HG03039 (cell line): ENCODE results near the gene IQGAP3.

Experiments used
- ATAC-seq: cut with Tn5 transposase; IDR thresholded peaks from one replicate; pipeline ENCODE4 v1.9.1; 2021; ENCODE audit warnings: mild to moderate bottlenecking, moderate library complexity; ENCODE audit not compliant: unreplicated experiment

The IQGAP3 gene

DNA sequence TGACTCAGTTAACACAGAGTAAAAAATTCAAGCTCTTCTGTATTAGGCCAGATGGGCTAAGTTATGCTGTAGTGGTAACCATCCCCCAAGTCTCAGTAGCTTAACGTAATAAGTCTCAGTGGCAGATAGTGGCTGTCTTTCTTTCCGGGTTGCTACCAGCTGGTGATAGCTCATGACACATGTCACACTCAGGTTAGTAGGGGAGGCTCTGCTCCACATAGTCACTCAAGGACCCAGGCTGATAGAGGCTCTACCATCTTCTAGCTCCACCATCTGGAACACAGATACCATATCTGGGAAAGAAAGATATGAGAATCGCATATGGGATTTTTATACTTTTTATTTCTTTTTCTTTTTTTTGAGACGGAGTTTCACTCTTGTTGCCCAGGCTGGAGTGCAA, 55.5 kb downstream of the IQGAP3 start:
- no peak for ATAC-seq

DNA sequence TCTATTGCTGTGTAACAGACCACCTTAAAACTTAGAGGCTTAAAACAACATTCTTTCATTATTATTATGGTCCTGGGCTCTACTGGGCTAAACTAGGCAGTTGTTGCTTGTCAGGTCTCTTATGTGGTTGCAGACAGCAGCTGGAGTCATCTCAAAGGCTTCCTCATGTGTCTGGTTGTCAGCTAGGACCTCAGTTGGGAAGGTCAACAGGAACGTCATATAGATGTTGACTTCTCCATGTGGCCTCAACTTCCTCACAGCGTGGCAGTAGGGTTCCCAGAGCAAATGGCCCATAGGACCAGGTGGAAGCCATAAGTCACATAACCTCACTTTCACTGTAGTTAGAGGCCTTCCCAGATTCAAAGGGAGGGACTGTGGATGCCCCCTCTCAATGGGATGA, 56.4 kb downstream of the IQGAP3 start:
- ATAC-seq, result no peak

DNA sequence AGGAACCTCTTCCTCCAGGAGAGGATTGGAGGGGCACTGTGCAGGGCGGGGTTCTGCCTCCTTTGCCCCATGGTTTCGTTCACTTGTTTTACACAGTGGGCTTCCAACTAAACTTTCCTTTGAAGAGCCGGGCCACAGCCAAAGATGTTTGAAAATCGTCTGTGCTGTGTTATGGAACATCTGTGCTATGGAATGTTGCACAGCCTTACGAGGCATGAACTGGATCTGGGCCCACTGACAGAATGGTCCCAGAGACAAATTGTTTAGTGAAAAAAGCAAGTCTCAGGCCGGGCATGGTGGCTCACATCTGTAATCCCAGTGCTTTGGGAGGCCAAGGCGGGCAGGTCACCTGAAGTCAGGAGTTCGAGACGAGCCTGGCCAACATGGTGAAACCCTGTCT, 59.2 kb downstream of the IQGAP3 start:
- no peak for ATAC-seq

DNA sequence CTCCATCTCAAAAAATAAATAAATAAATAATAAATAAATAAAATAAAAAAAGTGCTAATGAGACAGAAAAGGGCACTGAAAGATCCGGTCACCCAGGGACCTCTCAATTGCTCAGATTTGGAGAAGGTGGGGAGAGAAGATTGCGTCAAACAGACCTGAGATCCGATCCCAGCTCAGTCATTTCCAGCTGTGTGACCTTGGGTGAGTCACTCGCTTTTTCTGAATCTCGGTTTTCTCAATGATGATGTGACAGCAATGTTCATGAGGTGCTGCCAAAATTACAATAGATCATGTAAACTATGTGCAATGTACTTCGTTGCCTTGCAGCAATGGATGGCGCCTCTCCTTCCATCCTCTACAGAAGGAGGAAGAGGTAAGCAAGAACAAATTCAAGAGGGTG, 60.7 kb downstream of the IQGAP3 start:
- no peak for ATAC-seq

DNA sequence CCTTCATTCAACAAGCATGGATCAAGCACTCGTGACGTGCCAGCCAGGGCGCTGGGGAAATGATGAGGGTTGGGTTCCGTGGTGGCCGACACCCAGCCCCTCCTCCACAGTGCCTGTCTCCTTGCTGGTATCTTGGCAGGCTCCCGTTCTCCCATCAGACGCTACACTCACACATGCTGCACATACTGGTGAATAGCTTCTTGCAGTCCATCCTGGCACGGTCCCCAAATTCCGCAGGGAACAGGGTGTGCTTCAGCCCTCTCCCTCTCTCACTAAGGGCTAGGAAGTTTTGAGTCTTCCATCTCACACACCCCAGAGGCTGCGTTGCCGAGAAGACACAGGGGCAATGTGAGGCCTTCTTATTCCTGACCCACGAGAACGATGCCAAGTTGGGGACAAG, 61.7 kb downstream of the IQGAP3 start:
- no peak for ATAC-seq

DNA sequence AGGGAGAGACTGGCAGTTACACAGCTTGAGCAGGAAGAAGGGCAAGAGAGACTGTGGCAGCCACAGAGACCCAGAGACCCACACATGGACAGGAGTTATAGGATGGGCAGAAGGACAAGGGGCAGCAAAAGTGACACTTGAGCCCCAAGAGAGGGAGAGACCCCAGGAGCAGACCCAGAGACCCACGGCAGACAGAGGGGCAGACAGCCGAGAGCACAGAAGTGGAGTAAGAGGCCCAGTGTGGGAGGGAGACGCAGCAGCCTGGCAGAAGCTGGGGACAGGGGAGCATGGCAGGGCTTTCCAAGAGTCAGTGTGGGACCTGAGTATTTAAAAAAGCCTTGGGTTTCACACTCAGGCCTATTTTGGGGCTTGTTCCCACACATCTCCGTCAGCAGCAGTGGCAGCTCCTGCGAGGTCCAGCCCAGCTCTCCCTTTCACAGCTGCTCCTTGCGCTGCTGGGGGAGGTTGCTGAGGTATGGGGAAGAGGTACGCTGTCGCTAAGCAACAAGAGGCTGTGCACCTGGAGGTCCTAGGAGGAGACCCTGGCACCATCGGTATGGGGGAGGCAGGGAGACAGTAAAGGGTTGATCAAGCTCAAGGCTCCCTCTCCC, 62.8 kb downstream of the IQGAP3 start:
- ATAC-seq, result no peak

DNA sequence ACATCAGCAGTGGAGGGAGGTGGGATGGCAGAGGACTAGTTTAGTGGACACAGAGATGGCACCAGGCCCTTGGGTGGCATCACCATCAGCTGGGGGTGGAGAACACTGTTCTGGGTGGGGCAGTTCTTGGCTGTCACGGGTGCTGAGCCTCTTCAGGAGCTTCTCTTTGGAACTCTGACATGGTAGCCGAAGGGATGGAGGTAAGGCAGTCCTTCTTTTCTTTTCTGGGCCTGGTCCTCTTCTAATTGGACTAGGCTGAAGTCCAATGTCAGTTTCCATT, 63.5 kb downstream of the IQGAP3 start:
- no peak for ATAC-seq

DNA sequence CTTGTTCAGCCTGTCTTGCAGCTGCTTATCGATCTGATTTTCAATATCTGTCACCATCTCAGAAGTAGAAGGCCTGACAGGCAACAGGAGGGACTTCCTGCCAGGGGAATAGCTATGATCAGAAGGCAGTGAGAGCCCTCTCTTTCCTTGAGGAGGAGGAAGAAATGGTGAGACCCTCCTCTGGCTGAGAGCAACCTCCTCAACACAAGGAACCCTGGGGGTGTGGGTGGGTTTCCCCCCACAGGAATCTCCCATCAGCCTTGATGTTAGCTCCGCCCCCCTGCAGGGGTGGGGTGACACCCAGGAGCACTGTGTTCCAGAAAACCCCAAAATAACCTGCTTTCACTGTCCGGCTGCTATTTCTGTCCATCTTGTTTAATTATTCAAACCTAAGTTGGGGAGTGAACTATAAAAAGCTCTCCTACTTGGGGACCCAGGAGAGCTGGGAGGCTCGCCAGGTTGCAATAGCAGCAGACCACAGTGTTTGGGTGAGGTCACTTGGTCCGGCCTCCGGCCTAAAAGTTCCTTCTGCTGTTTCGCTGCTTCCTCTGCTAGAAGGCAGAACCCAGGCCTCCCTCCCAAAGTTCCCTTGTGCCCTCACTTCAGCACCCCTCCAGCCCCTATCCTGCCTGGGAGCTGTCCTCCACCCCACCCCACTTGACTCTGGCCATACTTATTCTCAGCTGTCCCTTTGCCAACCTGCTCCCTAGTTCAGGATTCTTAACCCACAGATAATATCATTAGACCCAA, 64.0 kb downstream of the IQGAP3 start:
- ATAC-seq, result no peak

DNA sequence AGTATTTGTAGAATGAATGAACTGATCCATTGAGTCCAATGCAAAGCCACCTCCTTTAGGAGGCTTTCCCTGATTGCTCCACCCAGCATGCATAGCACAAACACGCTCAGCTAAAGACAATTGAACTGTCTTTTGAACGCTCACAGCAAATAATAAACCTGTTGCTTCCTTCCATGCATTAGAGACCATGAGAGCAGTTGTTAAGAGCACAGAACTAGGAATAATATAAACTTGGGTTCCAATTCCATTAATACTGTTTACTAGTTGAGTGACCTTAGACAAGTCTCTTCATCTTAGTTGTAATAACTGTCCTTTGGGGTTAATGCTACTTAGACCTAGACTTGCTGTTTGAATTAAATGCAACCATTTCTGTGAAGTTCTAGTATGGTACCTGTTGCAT, 65.9 kb downstream of the IQGAP3 start:
- ATAC-seq, result no peak

DNA sequence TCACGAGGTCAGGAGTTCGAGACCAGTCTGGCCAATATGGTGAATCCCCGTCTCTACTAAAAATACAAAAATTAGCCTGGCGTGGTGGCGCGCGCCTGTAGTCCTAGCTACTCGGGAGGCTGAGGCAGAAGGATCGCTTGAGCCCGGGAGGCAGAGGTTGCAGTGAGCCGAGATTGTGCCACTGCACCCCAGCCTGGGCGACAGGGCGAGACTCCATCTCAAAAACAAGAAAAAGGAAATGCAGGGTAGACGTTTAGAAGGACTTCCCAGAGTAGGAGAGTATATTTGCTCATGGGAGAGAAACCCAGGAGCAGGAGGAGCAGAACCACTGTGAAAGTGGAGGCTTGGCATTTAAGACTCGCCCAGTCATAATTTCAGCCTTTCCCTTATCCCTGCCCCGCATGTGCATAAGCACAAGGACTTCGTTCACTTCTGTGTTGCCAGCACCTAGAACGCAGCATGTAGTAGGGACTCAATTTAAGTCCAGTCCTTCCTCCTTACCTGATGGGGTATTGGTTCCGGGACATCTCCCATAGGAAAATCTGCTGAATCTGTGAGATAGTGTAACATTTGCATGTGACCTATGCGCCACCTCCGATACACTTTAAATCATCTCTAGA, 66.6 kb downstream of the IQGAP3 start:
- no peak for ATAC-seq

DNA sequence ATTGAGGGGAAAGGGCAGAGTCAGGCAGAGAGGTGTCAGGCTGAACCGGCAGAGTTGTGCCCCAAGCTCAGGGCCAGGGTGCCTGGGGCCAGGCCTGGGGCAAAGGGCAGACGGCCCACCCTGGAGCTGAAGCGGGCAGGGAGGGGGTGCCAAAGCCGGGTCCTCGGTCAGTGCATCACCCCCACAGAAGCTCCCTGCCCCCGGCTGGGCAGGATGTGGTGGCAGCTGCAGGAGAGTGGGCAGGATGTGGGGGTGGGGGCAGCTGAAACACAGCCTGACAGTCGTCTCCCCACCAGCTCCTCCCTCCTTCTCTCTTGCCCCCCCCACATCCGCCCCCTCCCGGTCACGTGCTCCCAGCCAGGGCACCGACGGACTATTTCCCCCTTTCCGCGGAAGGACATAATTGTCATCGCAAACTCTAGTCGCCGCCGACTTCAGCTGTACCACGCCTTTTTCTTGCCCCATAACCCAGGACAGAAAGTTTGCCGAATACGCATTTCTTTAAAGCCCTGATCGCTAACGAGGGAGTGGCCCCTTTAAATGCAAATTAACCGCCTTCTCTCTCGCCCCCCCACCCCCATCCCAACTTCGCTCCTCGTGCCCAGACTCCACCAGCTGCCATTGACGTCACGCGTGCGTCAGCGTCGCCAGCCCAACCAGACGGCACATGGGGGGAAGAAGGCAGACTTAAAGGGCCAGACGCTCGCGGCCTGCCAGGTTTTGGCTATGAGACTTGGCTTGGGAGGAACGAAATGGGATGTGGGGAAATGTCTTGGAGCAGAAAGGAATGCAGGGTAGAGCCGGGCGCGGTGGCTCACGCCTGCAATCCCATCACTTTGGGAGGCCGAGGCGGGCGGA, 67.3 kb downstream of the IQGAP3 start:
- peak; percentile 33 for ATAC-seq

DNA sequence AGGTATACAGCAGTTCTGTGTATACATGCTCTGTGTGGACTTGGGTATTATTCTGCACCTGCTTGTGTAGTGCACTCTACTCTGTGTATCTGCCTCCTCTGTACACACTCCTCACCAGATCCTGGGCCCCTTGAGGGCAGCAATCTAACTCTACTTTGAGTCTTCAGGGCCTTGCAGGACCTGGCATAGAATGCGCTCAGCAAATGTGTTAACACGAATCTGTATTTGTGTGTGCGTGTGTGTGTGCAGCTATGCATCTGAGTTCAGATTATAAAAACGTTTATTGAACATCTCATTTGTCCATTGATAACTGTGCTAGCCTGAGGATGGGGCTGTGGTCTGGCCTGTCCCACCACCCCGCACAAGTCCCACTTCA, 67.9 kb downstream of the IQGAP3 start:
- no peak for ATAC-seq

DNA sequence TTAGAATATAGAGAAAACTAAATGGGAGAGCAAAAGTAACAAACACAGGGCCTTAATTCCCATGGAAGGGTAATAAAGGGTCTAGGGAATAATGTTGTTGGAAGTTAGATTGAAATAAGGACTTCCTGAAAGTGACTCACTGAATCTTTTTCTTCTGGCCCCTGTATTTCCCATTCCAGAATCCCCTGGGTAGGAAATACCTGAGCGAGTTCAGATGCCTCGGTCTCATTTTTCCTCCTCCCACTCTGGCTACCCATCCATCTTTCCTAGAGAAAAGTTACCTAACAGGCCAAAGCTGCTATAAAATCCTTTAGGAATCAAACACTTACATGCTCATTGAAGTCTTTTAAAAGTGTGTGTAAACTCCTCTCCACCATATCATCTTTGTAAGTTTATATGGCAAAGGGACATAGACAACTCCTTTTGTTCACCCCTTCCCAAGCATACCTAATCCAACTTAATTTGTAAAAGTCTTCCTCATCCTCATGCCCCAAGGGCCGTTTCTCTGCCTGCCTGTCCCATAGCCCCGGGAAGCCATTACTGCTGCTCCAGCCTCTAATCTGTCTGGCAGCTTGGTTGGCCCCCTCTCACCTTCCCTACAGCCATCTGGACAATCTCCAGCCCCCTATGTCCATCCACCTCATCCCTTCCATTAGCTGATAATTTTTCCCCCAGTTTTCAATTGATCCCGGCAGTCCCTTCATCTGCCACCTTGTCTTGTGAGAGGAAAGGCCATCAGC, 68.5 kb downstream of the IQGAP3 start:
- ATAC-seq, result no peak

DNA sequence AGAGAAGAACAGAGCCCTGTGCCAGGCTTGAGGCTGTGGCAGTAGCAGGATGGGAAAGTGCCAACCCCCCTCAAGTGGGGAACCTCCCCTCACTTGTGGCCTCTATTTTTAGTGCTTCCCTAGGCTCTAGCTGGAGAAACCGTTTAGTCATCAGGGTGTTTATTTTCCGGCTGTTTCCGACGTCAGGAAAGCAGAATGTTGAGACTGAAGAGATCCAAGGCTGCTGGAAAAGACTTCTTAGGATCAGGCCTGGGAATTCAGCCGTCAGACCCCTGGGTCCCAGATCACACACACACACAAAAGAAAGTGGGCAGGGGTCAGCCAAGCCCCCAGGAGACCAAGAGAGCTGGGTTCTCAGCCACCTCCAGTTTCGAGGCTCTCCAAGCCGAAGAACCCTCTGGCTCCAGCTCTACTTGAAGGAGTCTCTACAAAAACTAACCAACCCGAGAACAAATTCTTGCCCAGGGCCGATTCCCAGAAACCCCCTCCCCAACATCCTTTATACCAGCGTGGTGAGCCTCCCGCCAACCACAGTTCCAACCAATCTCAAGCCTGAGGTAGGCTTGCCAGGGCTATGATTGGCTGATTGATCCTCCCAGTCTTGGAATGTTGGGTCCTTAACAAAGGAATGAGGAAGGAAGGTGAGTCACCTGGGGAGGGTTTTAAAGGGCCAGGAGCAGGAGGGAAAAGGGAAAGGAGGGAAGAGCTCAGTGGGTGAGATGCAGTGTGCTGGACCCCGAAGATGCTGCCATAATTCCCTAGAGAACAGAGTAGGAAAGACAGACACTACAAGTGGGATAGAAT, 69.3 kb downstream of the IQGAP3 start:
- no peak for ATAC-seq

DNA sequence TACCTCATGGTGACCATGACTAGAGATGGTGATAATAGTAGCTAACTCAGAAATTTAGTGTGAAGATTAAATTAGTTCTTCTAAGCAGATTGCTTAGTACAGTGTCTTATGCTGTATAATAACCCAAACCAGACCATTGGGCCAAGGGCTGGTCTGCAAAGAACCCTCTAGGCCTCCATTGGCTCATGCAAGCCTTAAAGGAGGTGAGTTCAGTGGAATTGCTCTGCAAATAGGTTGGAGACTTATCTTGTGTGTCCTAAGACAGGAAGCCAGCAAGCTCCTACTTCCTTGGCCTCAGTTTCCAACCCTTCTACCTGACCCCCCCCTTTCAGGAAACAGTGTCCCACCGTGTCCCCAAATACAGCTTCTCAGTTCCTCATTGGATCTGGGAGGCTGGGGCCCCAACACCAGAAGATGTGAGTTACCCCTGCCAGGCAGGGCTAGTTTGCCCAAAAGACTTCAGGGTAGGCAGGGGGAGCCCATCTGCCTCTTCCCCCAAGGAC, 69.9 kb downstream of the IQGAP3 start:
- ATAC-seq, result no peak

DNA sequence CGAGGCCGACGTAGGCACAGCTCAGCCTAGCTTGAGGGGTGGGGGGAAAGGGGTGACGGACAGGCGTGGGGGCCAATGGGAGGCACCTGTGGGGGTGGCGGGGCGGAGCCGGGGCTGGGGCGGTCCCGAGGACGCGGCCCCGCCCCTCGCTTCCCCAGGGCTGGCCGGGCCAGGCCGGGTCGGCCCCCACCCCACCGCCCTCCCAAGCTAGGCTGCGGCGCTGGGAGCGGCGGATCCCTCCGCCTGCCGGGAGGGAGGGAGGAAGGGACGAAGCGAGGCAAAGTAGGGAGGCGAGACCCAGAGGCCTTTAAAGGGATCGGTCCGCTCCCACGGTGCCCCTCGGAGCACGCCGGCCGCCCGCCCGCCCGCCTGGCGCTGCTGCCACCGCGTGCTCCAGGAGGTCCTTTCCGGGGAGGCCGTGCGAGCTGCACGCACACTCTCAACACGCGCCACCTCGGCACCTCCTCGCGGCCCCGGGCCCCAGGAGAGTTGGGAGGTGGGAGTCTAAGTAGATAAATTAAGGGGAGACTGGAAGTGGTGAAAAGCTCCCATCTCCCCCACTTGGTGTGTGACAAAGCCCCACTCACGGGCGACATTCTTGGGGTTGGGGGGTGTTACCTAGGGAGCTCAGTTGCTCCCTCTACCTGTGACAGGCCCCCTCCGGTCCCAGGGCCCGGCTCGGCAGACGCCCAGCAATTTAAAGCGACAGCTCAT, 71.4 kb downstream of the IQGAP3 start:
- peak; percentile 38 for ATAC-seq

DNA sequence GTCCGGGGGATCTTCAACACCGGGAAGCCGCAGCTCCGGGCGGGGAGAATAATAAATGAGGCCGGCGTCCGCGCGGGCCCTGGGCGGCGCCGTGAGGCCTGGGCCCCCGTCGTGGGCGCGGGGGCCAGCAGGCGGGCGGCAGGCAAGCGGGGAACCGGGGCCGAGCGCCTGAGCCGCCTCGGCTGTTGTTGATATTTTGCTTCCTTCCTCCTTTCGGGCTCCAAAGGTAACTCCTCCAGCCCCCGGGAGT, 71.9 kb downstream of the IQGAP3 start, which contains the start of gene MEF2D:
TSS of gene MEF2D (minus strand) at position 233 of the 250 bp plus-strand sequence. CDS start 17,483 bp downstream, outside the sequence.
- ATAC-seq, result no peak

DNA sequence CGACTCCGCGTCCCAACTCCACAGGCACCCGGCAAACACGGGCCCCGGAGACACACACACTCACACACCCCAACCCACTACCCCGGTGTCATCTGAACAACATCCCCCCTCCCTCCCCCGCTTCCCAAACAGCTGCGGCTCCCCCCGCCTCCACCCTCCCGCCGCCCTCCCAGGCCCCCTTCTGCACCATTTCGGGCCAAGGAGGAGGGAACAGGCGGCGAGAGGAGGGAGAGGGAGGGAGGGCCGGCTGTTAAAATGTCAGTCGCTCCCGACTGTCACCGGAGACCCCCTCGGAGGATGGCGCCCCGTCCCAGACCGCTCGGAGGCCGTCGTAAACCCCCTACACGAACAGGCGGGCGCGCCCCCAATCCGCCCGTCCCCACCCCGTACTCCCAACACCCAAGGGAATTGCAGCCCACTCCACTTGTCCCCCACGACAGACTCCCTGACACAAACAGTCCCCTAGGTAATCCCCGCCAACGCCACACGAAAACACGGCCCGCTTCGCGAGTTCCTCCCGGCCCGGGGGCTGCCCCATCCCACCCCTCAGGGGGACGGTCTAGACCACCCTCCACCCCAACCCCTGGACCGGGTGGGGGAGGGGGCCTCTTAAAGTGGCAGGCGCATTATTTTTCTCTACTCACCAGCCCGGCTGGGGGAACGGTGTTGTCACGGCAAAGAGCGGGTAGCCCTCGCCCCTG, 72.4 kb downstream of the IQGAP3 start:
- ATAC-seq, result no peak
